DMS114 treated with DMSO at 0.1 percent for 48 hours (cell line): Measurements from ENCODE around the gene INPP5A.
"Not testable (repeated sequence)": the region's sequence is repeated elsewhere in the genome, so short reads cannot be mapped to it uniquely, and the experiment has no call there.

ENCODE experiments used
- DNase-seq: peaks from one replicate; lab custom pipeline; 2025; ENCODE audit not compliant: unreplicated experiment; lab: John Stamatoyannopoulos, UW

INPP5A gene

DNA sequence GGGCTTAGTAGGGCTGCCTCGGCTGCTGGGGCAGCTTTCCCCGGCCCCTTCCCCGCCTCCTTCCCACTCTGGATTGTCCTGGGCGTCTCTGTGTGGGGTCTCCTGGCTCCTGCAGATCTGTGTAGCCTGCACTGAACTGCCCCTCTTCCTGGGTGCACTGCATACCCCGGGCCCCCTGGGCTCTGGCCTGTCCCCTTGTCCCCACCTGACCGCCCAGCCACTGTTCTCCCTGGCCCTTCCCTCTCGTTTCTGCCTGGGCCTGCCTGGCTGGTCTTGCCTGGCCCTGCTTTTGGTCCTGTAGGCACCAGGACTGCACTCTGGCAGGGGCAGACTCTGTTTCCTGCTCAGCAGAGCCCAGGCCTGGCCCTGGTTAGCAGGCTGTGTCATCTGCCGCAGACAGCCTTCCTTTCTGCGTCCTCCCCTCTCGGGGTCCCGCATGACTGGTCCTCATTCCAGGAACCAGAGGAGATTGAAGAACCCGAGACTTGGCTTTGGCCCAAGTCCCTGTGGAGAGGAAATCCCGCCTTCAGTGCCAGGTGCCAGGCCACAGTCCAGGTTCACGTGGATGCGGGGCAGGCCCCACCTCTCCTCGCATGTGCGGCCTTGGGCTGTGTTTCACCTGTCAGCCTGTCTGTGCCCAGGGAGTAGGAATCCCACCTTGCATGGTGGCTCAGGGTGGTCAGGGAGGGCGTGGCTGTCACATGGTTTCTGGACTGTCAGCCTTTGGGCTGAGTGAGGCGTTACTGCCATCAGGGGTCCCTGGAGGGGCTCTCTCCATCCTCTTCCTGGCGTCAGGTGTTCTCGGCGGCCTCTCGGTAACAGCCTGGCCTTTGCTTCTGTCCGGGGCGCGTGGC, 9.2 kb downstream of the INPP5A start:
- DNase-seq = no peak

DNA sequence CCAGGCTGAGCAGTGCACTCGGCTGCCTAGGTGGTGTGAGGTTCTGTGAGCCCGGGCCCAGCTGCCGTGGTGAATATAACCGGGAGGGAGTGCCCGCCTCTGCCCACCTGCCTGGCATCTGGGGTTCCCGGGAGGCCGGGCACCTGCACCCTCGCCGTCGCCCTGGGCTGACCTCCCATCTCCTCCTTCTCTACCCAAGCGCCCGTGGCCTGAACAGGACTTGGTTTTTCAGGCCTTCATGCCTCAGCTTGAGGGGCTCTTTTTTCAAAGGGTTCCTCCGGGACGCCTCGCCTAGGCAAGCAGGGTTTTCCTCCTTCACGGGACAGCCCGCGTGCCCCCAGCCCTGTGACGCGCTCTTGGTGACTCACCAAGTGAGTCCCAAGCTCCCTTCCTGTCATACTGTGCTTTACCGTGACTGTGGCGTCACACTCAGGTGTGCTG, 9.9 kb downstream of the INPP5A start:
- DNase-seq = no peak

DNA sequence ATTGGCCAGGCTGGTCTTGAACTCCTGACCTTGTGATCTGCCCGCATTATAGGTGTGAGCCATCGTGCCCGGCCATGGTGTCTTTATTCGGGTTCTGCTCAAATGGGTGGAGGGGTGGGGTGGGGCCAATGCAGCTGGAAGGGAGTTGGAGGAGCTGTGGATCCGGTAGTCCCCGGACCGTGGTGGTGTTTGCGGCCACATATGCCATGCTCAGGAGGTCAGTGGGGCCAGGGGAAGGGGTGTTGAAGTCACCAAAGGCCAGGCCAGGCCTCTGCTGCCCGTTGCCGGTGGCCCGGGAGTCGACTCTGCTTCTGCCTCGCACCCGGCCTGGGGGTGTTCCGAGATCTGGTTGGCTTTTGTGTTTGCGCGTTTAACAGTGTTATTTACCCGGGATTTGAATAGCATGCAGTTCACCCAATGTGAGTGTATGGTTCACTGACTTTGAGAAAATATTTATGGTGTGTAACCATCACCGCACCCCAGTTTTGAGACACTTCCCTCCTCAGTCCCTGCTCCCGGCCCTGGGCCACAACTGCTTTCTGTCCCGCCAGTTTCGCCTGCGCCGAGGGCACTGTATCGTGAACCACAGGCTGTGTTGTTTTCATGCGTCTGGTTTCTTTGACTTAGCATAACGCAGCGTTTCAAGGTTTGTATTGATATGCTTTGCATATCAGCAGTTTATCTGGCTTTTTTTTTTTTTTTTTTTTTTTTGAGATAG, 10.7 kb downstream of the INPP5A start:
- DNase-seq = no peak

DNA sequence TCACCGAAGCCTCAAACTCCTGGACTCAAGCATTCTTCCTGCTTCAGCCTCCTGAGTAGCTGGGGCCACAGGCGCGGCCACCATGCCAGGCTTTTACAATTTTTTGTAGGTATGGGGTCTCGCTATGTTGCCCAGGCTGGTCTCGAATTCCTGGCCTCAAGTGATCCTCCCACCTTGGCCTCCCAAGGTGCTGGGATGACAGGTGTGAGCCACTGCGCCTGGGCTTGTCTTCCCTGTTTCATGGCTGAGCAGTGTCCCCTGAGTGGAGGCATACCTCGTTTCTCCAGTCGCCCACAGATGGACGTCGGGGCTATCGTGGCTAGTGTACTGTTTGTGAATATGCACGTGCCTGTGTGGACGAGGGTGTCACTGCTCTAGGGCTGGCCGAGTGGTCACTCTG, 11.3 kb downstream of the INPP5A start:
- no peak for DNase-seq

DNA sequence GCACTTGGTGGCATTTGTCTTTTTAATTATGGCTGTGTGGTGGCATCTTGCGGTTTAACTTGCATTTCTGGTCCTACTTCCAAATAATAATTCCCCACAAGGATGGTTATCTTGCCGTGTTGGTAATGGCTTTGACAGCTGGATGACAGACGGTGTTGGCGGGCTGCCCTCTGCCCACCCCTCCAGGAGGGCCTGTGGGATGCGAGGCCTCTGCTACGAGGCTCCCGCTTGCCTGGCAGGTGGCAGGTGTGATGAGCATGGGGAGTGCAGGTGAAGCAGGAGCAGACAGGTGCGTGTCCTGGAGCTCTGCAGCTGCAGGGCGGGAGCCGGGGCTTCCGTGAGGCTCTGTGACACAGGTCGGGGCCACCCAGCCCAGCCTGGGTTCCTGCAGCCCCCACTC, 11.8 kb downstream of the INPP5A start:
- no peak for DNase-seq

DNA sequence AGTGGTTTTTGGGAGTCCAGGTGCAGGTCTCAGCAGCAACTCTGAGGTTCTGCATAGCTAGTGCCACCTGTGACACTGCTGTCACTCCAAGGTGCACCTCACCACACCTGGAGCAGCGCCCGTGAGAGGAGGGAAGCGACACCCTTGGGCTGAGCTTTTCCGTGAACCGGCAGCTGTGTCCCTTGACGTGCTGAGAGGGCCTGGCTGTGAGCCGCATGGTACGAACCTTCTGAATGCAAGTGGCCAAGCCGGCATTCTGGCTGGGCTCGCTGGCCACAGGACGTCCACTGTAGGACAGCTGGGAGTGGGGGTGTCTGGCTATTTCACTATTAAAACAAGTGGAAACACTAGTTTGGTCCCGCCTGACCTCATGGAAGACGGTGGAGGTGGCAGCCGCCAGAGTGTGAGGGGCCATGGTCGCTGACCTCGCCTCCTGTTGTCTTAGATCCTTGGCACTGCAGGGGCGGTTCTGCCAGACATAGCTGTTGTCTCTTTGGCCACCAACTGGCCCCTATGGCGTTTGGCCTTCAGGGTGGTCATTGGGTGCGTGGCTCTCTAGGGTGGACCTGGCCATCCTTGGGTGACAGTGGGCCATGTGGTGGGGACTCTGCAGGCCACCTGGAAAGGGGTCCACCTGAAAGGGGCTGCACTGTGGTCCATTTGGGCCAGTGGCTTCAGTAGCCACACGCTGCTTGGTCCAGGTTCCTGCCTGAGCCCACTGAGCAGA, 12.9 kb downstream of the INPP5A start:
- no peak for DNase-seq

DNA sequence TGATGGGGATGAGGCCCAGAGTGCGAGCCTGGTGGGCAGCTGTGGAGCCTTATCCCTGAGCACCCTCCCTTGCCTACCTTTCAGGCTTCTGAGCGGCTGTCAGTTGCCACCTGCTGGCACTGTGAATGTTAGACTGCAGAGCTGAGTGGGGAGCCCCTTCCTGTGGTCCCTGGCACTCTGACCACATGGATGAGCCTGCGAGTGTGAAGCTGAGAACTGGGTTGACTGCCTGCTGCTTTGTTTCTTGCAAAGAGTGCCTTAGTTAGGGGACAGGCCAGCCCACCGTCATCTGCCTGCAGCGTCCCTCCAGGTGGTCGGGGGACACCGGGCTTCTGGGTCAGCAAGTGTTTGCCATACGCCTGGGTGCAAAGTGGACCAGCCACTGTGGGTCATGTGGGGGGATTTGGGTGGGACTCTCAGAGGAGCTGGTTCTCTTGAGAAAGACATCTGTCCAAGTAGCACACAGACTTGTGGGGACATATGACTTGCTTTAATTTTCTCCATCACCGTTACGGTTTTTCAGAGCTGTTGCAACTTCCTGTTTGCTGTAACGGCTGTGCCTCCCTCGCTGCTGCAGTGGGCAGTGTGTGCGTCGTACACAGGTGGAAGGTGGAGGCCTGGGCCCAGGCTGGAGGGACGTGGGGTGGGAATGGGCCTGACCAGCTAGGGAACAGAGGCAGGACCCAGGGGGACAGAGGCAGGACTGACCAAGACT, 13.7 kb downstream of the INPP5A start:
- no peak for DNase-seq

DNA sequence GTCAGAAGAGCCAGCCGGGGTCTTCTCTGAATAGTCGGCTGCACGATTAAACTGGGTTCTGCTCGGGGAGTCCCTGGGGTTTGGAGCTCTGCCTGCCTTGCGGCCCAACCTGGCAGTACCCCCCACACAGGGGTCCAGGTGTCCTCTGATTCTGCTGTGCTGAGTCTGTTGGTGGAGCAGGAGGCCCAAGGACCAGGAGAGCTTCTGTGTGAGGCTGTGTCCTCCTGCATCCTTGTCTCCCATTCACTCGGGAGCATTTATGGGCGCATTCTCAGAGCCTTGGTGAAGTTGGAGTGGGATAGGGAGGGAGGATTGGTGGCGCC, 14.2 kb downstream of the INPP5A start:
- no peak for DNase-seq

DNA sequence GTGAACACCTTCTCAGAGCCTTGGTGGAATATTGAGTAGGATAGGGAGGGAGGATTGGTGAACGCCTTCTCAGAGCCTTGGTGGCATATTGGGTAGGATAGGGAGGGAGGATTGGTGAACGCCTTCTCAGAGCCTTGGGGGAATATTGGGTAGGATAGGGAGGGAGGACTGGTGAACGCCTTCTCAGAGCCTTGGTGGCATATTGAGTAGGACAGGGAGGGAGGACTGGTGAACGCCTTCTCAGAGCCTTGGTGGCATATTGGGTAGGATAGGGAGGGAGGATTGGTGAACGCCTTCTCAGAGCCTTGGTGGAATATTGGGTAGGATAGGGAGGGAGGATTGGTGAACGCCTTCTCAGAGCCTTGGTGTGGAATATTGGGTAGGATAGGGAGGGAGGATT, 15.0 kb downstream of the INPP5A start:
- DNase-seq = not testable (repeated sequence)

DNA sequence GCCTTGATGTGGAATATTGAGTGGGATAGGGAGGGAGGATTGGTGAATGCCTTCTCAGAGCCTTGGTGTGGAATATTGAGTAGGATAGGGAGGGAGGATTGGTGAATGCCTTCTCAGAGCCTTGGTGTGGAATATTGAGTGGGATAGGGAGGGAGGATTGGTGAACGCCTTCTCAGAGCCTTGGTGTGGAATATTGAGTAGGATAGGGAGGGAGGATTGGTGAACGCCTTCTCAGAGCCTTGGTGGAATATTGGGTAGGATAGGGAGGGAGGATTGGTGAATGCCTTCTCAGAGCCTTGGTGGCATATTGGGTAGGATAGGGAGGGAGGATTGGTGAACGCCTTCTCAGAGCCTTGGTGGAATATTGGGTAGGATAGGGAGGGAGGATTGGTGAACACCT, 16.0 kb downstream of the INPP5A start:
- DNase-seq = not testable (repeated sequence)

DNA sequence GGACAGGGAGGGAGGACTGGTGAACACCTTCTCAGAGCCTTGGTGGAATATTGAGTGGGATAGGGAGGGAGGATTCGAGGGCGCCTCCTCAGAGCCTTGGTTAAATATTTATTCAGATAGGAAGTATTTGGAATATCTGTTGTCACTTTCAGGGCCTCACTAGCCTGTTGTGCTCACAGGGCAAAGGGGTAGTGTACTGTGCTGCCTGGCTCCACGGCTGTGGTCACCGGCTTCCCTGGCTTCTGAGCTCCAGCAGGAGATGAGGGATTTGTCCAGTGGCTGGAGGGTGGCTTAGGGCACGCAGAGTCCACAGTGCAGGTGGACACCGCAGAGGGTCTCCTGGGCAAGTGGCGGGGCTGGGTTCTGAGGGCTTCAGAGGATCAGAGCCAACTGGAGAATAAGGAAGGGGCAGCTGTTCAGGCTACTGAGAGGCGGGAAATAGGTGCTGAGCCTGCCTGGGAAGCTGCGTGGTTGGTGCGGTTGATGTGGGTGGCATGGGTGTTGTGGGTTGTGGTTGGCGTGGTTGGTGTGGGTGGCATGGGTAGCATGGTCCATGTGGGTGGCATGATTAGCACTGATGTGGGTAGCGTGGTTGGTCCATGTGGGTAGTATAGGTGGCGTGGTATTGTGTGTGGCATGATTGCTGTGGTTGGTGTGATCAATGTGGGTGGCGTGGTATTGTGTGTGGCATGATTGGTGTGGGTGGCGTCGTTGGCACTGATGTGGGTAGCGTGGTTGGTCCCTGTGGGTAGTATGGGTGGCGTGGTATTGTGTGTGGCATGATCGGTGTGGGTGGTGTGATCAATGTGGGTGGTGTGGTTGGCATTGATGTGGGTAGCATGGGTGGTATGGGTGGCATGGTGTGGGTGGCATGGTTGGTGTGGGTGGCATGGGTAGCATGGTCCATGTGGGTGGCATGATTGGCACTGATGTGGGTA, 16.7 kb downstream of the INPP5A start:
- no peak for DNase-seq

DNA sequence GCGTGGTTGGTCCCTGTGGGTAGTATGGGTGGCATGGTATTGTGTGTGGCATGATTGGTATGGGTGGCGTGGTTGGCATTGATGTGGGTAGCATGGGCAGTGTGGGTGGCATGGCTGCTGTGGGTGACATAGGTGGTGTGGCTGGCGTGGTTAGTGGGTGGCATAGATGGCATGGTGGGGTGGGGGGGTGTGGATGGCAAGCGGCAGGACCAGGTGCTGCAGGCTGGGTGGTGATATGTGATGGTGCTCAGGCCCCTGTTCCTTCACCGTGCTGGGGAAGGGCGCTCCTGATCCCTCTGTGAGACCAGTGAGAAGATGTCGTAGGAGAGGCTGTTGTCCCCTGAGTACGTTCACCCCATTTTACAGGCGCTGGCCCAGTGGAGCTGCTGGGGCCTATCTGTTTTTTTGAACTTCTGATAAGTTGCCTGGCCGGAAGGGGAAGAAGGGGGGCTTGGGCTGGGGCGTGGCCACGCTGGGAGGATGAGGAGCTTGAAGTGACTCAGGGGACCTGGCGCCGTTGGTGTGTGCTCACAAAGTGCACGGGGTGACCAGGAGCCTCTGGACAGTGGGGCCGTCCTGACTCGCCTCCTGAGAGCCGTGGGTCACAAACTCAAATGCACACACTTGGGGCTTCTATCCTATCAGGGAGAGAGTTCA, 17.5 kb downstream of the INPP5A start:
- no peak for DNase-seq

DNA sequence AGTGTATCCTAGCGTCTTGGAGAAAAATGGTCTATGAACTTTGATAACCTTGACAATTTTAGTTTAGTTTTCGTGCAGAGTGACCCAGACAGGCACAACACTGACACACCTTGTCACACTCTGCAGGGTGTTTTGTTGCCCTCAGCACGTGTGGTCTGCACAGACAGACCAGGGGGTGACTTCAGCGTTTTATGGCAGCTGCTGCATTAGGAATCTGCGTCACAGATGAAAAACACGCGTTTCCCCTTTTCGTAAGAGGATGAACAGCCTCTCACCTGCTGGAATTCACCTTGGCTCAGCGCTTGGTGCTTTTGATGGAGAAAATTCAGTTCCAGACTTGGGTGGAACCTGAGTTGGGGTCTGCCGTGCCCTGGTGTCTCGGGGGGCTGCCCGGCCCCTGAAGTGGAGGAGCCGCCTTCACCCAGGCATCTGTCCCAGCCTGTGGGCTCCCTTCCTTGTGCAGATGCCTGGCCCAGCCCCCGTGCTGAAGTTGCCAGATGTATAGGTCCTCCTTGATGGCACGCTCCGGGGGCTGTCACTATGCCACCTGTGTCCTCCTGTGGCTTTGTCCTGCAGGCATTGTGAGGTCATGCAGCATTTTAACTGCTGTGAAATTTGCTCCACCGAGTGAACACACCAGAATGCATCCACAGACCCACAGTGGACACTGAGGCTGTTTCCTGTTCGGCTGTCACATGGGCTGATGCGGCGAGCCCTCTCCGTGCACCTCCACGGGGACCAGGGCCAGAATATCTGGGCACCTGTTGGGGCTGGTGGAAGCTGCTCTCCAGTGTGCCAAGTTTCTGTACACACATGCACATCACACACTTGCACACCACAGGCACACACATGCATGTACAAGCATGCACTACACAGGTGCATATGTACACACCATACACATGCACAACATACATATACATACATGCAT, 18.3 kb downstream of the INPP5A start:
- no peak for DNase-seq

DNA sequence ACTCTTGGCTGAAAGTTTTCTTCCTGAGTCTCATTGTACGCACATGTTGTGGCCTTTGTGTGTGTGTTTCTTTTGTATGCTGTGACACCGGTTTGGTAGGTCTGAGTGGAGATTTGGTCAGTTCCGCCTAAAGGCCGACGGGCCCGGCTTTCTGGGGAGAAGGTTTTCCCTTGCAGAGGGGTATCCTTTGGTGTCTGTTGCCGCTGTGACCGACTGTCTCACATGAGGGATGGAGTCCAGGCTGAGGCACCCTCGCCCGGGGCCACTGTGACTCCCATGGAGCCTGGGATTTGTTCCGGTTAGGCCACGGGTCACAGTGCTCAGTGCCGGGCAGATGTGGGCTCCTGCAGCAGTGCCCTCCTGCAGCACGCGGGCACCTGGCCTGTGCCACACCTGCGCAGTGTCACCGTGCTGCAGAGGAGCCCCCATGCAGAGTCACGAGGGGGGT, 19.4 kb downstream of the INPP5A start:
- no peak for DNase-seq

DNA sequence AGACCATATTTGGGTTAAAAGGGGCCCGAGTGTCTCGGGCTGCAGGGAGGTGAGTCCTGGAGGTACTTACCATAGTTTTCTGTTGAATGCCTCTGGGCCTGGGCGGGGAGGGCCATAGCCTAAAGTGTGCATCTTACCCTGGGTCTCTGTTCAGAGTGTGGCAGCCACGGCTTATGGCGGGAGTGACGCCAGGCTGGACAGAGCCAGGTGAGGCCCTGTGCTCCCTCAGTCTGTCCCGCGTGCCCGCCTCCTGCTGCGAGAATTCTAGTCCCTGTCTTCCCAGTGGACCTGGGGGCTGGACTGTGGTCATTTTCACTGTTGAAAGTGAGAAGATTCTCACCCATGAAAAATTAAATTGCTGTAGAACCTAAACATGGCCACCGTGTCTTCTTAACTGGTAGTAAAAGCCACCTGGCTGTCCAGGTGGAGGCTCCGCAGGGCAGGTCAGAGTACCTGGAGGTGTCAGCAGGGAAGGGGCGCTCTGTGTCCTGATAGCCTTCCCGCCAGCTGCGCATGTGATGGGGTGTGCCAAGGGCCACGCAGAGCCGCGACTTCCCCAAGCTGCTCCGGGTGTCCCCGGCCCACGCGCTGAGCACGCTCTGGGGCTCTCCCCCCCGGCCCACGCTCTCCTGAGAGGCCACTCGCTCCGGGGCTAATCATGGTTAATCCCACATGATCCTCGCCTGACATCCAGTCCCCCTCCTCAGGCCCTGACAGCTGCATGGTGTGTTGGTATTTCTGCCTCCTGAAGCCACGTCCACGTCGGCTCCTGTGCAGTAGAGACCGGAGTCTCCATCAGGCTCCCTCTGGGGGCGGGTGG, 20.3 kb downstream of the INPP5A start:
- DNase-seq = no peak

DNA sequence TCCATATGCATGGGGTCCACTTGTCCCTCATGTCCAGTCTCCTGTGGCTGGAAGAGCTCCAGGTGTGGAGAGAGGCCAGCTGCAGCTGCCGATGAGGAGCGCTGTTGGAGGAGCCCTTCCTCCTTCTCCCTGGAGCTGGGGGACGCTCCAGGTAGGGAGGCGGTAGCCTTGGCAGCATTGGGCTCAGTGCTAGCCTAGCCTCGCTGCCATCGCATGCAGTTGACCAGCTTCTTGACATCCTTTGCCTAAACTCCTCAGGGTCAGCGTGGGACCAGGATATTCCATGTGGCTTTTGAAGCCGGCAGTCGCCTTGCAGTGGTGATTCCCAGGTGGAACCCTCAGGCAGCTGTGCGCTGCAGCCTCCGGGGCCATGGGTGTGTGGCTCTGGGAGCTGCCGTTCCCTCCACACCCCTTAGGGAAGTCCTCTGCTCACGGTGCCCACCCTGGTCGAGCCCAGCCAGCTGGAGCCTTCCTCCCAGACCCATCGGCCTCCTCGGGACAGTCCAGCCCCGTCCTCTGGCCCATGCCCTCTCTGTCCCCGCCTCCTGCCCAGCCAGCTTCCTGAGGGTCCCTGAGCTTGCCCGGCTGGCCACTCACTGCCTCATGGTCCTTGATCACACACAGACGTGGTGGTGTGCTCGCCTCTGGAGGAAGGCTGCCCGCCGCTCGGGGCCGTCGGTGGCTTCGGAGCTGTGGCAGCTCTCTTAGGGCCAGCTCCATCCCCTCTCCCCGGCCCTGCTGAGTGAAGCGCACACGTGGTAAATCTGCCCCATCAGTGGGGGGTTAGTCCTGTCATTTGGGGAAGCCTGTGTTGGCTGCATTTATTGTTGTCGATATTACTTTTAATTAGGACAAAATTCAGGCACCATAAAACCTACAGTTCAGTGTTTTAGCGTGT, 21.2 kb downstream of the INPP5A start:
- DNase-seq = no peak

DNA sequence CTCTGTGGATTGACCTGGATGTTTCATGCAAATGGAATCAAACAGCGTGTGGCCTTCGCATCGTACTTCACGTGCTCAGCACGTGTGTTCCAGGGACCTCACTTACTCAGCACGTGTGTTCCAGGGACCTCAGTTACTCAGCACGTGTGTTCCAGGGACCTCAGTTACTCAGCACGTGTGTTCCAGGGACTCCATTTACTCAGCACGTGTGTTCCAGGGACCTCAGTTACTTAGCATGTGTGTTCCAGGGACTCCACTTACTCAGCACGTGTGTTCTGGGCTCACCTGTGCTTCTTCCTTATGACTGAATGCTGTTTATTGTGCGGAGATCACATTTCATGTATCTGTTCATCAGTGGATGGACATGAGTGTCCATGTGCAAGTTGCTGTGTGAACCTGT, 22.0 kb downstream of the INPP5A start:
- no peak for DNase-seq
